Upper lobe of left lung (tissue), 6 donors: Measurements from ENCODE around the gene RBBP8NL. TPM values are rescaled to one million over a fixed set of nuclear protein-coding genes. Genes with fewer than 3 reads are reported as not detected.

Source experiments
- ATAC-seq, 2 donors: fragments of 200-7000 bp; cut with Tn5 transposase; one replicate each; pipeline ENCODE4 v1.9.1; 2022; ENCODE audit warnings: mild to moderate bottlenecking in 2 of 2, moderate library complexity in 2 of 2; ENCODE audit not compliant: low FRiP score in 2 of 2
- DNase-seq, 2 donors: peaks; one replicate each; pipeline ENCODE4 v3.0.0-alpha.2; 2019 to 2020
- H3K27ac ChIP-seq, 4 donors: fragments of 200-600 bp; sonication (generic); one replicate each; pipeline ENCODE4 v1.5.1; 2016 to 2019
- H3K27me3 ChIP-seq, 4 donors: fragments of 200-600 bp; sonication (generic); one replicate each; pipeline ENCODE4 v1.5.1; 2017 to 2019
- H3K36me3 ChIP-seq, 4 donors: fragments of 200-600 bp; sonication (generic); one replicate each; pipeline ENCODE4 v1.5.1; 2016 to 2019
- H3K4me1 ChIP-seq, 4 donors: fragments of 200-600 bp; sonication (generic); one replicate each; pipeline ENCODE4 v1.5.1; 2018 to 2019
- H3K4me3 ChIP-seq, 4 donors: fragments of 200-600 bp; sonication (generic); one replicate each; pipeline ENCODE4 v1.5.1; 2017 to 2019; ENCODE audit warnings: mild to moderate bottlenecking in 2 of 4, moderate library complexity in 1 of 4
- H3K9me3 ChIP-seq, 4 donors: fragments of 200-600 bp; sonication (generic); one replicate each; pipeline ENCODE4 v1.5.1; 2018 to 2019
- CTCF ChIP-seq, 6 experiments: fragments of 450-650 bp in 4 of 6; fragments of 200-600 bp in 2 of 6; sonication (generic) in 2 of 6; IDR thresholded peaks; one replicate each; pipeline ENCODE4 v1.5.1; 2016 to 2019; ENCODE audit warnings: antibody characterized with exemption in 6 of 6
- EP300 ChIP-seq, 4 donors: sonication (generic); formaldehyde crosslinking; IDR thresholded peaks; one replicate each; pipeline ENCODE4 v1.5.1; 2017; ENCODE audit warnings: antibody characterized with exemption in 4 of 4, control low read depth in 2 of 4
- POLR2A ChIP-seq, 4 donors: fragments of 450-650 bp; IDR thresholded peaks; one replicate each; pipeline ENCODE4 v1.5.1; 2016 to 2017; ENCODE audit warnings: antibody characterized with exemption in 4 of 4, mild to moderate bottlenecking in 2 of 4
- POLR2AphosphoS5 ChIP-seq, 2 donors: sonication (generic); formaldehyde crosslinking; IDR thresholded peaks; one replicate each; pipeline ENCODE4 v1.5.1; 2017; ENCODE audit warnings: antibody characterized with exemption in 2 of 2
- WGBS, 2 donors: methylation state at CpG; one replicate each; pipeline ENCODE4 v1.1.5; 2017 to 2018; 5-methylcytosine and 5-hydroxymethylcytosine counted together
- total RNA-seq, 6 donors: library from RNA; depleted of rRNA in 4 of 6; stranded (reverse); fragments of >200 nt in 4 of 6; gene quantifications; one replicate each; pipeline versions ENCODE4 v1.1.0 to v1.2.1, GENCODE V29; 2016 to 2021
- donor health status: DM: no; HTN: no; CAD: no; lungs with moderate emphysema.
- donor health status: DM: no; HTN: yes; CAD: no; lungs with severe emphysema.

RBBP8NL gene
- total RNA-seq, 6 donors from 2014 or later = 0.51 to 6.3 (median 1.9) TPM; not detected in 1

GRCh38 chr20:62417981-62418708 lies 9.2 kb downstream of the RBBP8NL start:
- H3K4me1 ChIP-seq = no peaks in the 10 kb centered on the region
- no peaks in the 10 kb centered on the region for H3K27me3 ChIP-seq
- no peak overlapping the region for H3K4me3 ChIP-seq
- ATAC-seq = no peak
- H3K9me3 ChIP-seq = no peaks in the 10 kb centered on the region
- H3K27ac ChIP-seq = no peak overlapping the region
- DNase-seq = peak in 1 of 2 donors; percentile 68
- 61 to 76% methylated on average over 10 to 20 of the region's 25 CpGs for WGBS, 2 donors
- TF ChIP-seq POLR2A (IDR thresholded peaks at IDR 0.05) (no peak), EP300 (IDR thresholded peaks at IDR 0.05) (no peak), CTCF (IDR thresholded peaks at IDR 0.05) (no peak), POLR2AphosphoS5 (IDR thresholded peaks at IDR 0.05) (no peak)
- no peaks in the 10 kb centered on the region for H3K36me3 ChIP-seq

GRCh38 chr20:62416651-62417637 lies 10.4 kb downstream of the RBBP8NL start:
- Histone ChIP-seq H3K4me1 (no peaks in the 10 kb centered on the region), H3K27me3 (no peaks in the 10 kb centered on the region), H3K36me3 (no peaks in the 10 kb centered on the region), H3K9me3 (no peaks in the 10 kb centered on the region), H3K4me3 (no peak overlapping the region), H3K27ac (no peak overlapping the region)
- 85 to 86% methylated on average over 32 to 42 of the region's 43 CpGs for WGBS, 2 donors
- no peak for TF ChIP-seq POLR2A (IDR thresholded peaks at IDR 0.05)
- no peak for TF ChIP-seq POLR2AphosphoS5 (IDR thresholded peaks at IDR 0.05)
- DNase-seq = peak in 1 of 2 donors; percentile 64
- no peak for ATAC-seq

GRCh38 chr20:62415354-62416111 lies 11.8 kb downstream of the RBBP8NL start:
- 60 to 83% methylated on average over 9 to 24 of the region's 24 CpGs for WGBS, 2 donors
- no peaks in the 10 kb centered on the region for H3K27me3 ChIP-seq
- peaks cover 0 to 2% (median under 1%) of the 10 kb centered on the region in 4 donors for H3K4me1 ChIP-seq
- ATAC-seq (no peak), DNase-seq (peak in 1 of 2 donors; percentile 75)
- no peak overlapping the region for H3K4me3 ChIP-seq
- no peak overlapping the region for H3K27ac ChIP-seq
- TF ChIP-seq POLR2AphosphoS5 (IDR thresholded peaks at IDR 0.05) (no peak), POLR2A (IDR thresholded peaks at IDR 0.05) (no peak), CTCF (IDR thresholded peaks at IDR 0.05) (no peak), EP300 (IDR thresholded peaks at IDR 0.05) (no peak)
- H3K36me3 ChIP-seq = no peaks in the 10 kb centered on the region
- no peaks in the 10 kb centered on the region for H3K9me3 ChIP-seq

GRCh38 chr20:62413896-62414481 lies 13.3 kb downstream of the RBBP8NL start:
- TF ChIP-seq POLR2A (IDR thresholded peaks at IDR 0.05) (no peak), POLR2AphosphoS5 (IDR thresholded peaks at IDR 0.05) (no peak), CTCF (IDR thresholded peaks at IDR 0.05) (no peak), EP300 (IDR thresholded peaks at IDR 0.05) (no peak)
- WGBS, 2 donors = 84 to 91% methylated on average over 6 to 17 of the region's 22 CpGs
- ATAC-seq (no peak), DNase-seq (peak in 1 of 2 donors; percentile 84)
- Histone ChIP-seq H3K4me1 (peaks cover 7 to 13% (median 11%) of the 10 kb centered on the region in 4 donors), H3K9me3 (no peaks in the 10 kb centered on the region), H3K27me3 (no peaks in the 10 kb centered on the region), H3K36me3 (no peaks in the 10 kb centered on the region), H3K27ac (no peak overlapping the region), H3K4me3 (no peak overlapping the region)
